ENCODE results near the gene ARID4B.

The ARID4B gene

DNA sequence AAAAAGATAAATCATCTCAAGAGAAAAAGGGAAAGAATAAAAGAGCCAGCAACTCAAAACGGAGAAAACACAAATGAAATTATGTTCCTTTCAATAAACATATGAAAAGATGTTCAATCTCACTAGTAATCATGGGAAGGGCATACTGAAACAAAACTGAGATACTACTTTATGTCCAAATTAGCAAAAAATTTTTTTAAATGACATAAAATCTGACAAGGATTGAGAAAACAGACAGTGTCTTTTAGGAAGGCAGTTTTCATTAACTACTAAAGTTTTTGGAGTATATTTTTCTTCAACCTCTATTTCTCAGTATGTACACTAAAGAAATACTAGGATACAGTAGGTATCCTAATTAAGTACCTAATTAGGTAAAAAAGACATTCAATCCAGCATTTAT lies 73.3 kb downstream of the ARID4B start:
- ChIA-PET POLR2A (no interaction called here), CTCF (interaction anchor here (4.9 kb wide), 1 partner anchor 162 kb away, joined by 38 read pairs; no protein-coding TSS in a partner anchor)
- no peak for DNase-seq (ENCODE audit: extremely low spot score)
- TF ChIP-seq CTCF (IDR thresholded peaks at IDR 0.05; ENCODE audit: control extremely low read depth, extremely low read depth, low read depth, missing control alignments): no peak

DNA sequence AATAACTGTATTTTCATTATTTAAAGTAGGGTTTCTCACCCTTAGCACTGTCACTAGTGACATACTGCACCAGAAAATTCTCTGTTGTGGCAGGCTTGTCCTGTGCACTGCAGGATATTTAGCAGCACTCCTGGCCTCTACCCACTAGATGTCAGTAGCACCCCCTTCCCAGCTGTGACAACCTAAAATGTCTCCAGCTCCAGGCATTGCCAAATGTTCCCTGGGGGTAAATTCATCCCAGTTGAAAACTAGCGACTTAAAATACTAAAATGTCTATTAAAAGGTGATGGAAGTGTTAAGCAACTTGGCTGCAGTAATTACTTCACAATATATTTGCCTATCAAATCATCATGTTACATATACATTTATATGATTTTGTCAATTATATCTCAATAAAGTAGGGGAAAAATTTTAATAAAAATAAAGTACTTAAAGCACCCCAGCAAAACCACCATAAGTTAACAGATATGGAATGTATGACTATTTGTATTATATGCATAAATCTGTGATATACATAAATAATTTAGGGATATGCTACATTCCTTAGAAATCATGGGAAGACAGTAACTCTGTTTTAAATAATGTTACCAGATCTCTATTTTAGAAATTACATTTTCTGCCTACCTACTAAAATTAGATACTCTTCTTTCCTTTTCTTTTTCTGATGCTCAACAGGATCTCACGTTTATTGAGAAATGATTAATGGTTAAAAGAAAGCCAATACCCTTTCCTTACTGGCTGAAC lies 74.6 kb downstream of the ARID4B start:
- ChIA-PET POLR2A (no interaction called here), CTCF (interaction anchor here (0.6 to 5.1 kb wide), 16 partner anchors 8 to 170 kb away, joined by 3 to 50 read pairs (median 4); no protein-coding TSS in a partner anchor)
- peak; percentile 85 for TF ChIP-seq CTCF (IDR thresholded peaks at IDR 0.05; ENCODE audit: control extremely low read depth, extremely low read depth, low read depth, missing control alignments)
- peak; percentile 34 for DNase-seq (ENCODE audit: extremely low spot score)

DNA sequence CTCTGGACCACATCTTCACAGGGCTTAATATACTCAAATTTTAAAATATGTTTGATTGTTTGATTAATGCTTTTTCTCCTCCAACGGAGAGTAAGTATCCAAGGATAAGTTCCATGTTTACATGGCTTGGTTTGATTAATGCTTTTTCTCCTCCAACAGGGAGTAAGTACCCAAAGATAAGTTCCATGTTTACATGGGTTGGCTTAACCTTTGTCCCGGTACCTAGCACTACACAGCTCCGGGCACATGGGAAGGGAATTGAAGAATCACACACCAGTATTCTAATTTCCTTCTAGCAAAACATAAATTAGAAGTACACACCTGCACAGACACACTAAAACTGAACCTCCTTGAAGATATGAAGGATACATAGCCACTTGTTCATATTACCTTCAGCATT lies 77.5 kb downstream of the ARID4B start:
- CTCF ChIA-PET: interaction anchor here (1.6 to 5.1 kb wide), 2 partner anchors 21 to 166 kb away, joined by 4 to 50 read pairs; no protein-coding TSS in a partner anchor
- POLR2A ChIA-PET: no interaction called here
- no peak for TF ChIP-seq CTCF (IDR thresholded peaks at IDR 0.05; ENCODE audit: control extremely low read depth, extremely low read depth, low read depth, missing control alignments)
- no peak for DNase-seq (ENCODE audit: extremely low spot score)

DNA sequence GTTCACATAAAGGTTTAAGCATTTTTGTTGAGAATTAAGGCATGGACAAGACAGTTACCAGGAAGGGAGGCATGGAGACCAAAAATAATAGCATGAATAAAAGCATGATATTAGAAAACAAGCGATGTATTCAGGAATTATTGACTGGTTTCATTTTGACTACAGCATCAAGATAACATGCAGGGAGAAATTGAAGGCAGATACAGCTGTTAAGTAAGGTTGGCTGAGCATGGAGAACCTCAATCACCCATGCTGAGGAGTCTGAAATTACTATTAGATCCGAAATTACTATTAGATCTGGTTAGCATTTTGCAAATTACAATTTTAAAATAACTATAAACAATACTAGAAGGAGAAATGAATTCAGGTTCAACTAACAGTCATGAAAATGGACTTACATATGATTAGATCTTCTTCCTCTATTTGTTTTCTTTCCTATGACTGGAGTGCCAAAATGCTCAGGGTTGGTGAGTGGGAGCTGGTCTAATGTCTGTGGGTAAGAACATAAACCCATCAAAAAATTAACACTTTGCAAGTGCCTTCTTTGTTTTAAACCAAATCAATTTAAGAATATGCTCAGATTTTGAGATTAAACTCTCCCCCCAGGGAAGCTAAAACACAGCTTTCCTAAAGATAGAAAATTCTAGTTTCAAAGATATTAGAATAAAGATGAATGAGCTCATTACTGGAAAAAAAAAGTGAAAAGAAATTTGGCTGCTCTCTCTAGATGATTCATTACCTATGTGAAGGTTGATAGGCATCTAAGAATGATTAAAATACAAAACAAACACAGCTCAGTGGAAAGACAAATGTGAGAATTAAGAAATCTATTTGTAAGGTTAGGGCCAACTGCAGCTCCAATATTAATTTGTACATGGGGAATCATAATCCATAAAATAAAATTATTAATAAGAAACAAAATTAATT lies 81.7 kb downstream of the ARID4B start:
- TF ChIP-seq CTCF (IDR thresholded peaks at IDR 0.05; ENCODE audit: control extremely low read depth, extremely low read depth, low read depth, missing control alignments): no peak
- no peak for DNase-seq (ENCODE audit: extremely low spot score)
- ChIA-PET CTCF (interaction anchor here (0.7 to 1.6 kb wide), 8 partner anchors 18 to 259 kb away, joined by 3 to 17 read pairs (median 3); no protein-coding TSS in a partner anchor), POLR2A (no interaction called here)

GRCh38 chr1:235244974-235245592 lies 82.9 kb downstream of the ARID4B start:
- CTCF ChIA-PET: no interaction called here
- POLR2A ChIA-PET: no interaction called here
- TF ChIP-seq CTCF (IDR thresholded peaks at IDR 0.05; ENCODE audit: control extremely low read depth, extremely low read depth, low read depth, missing control alignments): no peak
- DNase-seq (ENCODE audit: extremely low spot score): no peak

DNA sequence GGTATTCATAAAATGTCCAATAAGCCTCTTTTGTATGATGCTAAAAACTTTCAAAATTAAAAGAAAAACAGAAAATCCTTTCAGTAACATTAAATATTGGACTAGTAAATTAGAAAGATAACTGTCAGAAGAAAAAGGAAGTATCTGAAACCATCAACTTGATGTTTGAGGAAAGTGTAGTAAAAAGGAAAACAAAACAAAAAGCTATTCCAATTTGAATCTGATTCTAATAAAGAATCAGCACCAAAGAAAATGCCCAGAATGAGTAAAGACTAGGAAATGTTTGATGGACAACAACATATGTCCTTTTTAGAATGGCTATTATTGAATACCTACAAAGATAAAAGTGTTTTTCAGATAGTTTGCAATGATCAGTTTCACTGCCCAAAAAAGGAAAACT lies 87.0 kb downstream of the ARID4B start:
- ChIA-PET POLR2A (interaction anchor here (0.6 kb wide), 1 partner anchor 22 kb away, joined by 5 read pairs; no protein-coding TSS in a partner anchor), CTCF (interaction anchor here (1.2 to 3.1 kb wide), 7 partner anchors 7 to 175 kb away, joined by 3 to 16 read pairs (median 4); no protein-coding TSS in a partner anchor)
- no peak for DNase-seq (ENCODE audit: extremely low spot score)
- no peak for TF ChIP-seq CTCF (IDR thresholded peaks at IDR 0.05; ENCODE audit: control extremely low read depth, extremely low read depth, low read depth, missing control alignments)

All from GM10248 (cell line).